ENCODE data around the gene MBNL1. TPM values are rescaled to one million over a fixed set of nuclear protein-coding genes. Genes with fewer than 3 reads are reported as not detected.

Gene MBNL1
- total RNA-seq, 1 donor from 2014 or later: 172 TPM

DNA sequence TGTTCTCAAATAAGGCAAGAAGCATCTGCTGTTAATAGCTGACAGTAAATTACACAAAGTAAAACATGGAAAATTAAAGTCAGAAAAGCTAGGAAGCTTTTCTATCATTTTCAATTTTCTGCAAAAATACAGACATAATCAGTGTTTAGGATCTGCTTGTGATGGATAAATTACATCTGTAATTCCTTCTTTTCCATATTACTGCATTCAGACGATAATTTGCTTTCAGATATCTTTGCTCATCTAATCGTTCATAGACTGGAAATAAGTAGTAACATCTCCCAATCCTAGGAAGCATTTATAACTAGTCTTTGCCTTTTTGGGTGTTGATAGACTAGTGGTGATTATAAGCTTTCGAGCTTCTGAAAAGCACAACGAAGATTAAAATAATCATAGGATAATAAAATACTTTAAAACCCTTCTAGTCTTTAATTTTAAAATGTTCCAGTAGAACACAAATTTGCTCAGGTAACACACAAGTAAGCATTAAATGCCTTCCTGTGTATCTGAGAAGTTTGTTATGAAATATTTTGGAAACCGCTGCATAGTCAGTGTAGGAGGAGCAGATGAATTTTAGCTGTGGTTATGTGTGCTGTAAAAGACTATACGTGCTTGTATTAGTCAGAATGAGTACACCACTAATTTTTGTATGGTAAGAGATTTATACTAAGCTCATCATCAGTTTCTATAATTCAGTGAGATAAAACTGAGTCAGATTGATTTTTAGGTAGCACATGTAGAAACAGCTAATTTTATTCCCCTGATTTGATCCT, 41.0 kb downstream of the MBNL1 start:
- intact Hi-C loops (cut with micrococcal nuclease): no loop called here
- ATAC-seq: peak; percentile 27

DNA sequence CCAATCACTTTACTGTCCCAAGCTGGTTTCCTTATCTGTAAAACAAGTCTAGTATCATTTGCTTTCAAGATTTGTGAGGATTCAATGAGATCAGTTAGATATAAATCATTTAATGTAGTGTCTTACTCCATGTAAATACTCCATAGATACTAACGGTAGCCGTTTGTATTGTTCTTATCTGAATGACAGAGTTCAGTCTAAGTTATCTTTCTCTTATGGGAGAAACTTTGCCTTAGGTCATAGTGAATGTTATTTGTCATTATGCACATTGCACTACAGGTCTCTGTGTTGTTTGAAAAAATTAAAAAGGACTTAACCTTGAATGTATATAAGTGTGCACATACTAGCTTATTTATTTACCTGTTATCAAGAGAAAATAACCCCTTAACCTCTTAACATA, 44.7 kb downstream of the MBNL1 start:
- intact Hi-C loops (cut with micrococcal nuclease): no loop called here
- ATAC-seq (no peak), DNase-seq (no peak)

More for the DNA sequence above, 41.0 kb downstream of the MBNL1 start:
- no peak for DNase-seq

DNA sequence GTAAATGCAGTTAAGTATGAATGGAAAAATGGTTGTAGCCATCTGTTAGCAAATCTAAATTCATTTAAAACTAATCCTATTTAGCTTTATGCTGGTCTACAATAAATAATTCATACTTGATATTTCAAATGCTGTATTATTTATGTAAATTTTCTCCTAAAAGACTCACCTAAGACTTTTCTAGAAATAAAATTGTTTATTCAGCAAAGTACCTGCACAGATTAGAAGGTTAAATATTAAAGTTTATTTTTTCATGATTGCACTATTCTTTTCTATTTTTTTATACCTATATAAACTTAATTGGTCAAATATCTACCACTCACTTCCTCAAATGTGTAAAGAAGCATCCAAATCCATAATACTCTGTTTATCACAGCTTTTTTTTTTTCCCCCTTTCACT, 45.2 kb downstream of the MBNL1 start:
- DNase-seq: no peak
- no peak for ATAC-seq
- intact Hi-C loops (cut with micrococcal nuclease): no loop called here

DNA sequence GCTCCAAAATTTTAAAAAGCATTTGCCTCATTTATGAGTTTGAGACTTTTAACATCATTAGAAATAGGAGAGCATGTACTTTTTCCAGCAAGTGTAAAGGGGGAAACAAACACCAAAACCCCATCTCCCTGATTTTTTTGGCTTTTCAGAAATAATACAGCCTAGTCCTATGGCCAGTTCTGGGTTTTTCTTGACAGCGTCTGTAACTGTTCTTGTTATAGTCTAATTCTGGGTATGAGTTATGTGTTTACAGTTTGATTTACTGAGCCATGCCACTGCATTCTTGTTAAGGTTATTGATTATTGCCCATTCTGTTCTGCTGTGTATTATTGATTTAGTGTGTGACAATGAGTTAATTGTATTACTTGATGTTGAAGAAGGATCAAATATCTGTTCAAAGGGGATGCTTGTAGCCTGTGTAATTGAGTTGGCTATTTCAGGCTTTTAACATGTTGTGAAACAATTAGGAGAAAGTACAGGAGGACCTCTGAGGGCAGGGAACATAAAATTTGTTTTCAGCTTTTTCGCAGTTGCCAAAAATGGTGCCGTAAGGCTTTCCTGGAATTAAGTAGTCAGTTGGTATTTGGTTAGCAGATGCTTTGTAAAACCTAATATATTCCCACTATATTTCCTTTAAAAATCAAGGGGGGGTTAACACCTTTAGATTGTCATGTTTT, 46.1 kb downstream of the MBNL1 start:
- ATAC-seq: peak; percentile 63
- DNase-seq: no peak
- intact Hi-C loops (cut with micrococcal nuclease): no loop called here

DNA sequence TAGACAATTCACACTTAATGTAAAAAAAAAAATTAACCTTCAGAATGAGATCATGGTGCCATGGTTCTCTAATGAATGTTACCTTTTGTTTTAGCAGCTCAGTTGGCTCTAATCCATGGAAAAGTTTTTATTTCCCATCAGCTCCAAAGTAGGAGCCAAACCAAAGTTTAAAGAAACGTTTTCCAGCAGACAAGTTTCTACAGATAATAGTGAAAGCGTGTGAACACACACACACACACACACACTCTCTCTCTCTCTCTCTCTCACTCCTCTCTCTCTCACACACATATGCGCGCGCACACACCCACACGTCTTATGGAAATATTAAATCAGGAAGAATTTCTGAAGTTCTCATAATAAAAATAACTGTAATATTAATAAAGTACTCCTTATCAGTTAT, 46.9 kb downstream of the MBNL1 start:
- intact Hi-C loops (cut with micrococcal nuclease): no loop called here
- DNase-seq (no peak), ATAC-seq (peak; percentile 41)

DNA sequence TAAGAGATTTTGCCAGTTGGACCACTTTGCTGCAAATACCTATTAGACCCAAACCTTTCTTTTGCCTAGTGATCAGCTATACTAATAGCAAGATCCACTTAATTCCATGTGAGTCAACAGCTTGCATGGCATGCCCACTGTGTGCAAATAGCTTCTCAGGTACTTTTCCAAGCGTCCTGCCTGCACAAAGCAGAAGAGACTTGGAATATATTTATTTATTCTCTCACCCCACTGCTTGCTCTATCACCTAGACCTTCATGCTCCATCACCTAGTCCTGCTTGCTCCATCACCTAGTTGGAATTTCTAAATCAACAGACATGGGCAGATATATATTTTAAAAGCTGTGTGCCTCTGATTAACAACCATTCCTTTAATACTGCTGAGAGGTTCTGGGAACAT, 47.6 kb downstream of the MBNL1 start:
- ATAC-seq (no peak), DNase-seq (no peak)
- intact Hi-C loops (cut with micrococcal nuclease): no loop called here

DNA sequence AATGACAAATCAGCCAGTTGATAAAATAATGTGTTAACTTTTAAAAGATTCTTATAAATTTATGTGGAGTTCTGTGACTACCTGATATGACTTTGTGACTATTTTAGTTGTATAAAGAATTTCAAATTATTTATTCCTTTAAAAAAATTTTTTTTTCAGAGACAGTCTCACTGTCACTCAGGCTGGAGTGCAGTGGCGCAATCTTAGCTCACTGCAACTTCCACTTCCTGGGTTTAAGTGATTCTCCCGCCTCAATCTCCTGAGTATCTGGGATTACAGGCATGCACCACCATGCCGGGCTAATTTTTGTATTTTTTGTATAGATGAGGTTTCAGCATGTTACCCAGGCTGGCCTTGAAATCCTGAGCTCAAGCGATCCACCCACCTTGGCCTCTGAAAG, 48.5 kb downstream of the MBNL1 start:
- intact Hi-C loops (cut with micrococcal nuclease): no loop called here
- ATAC-seq: no peak
- no peak for DNase-seq

DNA sequence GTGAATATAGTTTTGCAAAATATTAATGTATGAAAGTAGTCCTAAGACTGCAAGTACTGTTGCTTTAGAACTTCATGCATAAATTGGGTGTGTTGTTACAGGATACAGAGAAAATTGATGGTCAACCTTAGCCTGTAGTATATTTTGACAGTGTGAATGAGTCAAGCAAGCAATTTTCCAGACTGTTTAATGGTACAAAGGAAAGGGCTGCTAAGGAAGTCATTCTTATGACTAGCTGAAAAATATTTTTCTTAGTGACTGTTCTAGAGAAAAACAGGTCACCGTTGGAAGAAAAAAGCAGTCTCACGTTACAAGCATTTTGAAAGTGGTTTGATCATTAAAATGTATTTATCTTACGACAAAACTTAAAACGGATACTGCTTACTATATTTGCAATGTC, 49.2 kb downstream of the MBNL1 start:
- intact Hi-C loops (cut with micrococcal nuclease): no loop called here
- ATAC-seq (no peak), DNase-seq (no peak)

DNA sequence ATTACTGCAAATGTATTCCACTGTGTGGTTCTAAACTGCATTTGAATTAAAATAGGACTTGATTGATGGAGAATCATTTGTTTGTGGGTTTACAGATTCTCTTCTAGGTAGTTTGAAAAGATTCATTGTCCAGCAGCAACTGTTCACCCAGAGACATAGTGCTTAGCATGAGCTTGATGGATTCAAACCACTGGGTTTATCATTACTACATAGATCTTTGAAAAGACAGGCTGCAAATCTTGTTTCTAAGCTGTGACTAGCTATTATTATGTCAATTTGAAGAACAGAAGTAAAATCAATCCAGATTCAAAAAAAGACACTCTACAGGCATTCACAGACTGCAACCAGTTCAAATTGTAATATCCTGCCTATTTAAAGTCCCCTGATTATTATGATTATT, 49.8 kb downstream of the MBNL1 start:
- ATAC-seq: no peak
- DNase-seq: no peak
- intact Hi-C loops (cut with micrococcal nuclease): no loop called here

DNA sequence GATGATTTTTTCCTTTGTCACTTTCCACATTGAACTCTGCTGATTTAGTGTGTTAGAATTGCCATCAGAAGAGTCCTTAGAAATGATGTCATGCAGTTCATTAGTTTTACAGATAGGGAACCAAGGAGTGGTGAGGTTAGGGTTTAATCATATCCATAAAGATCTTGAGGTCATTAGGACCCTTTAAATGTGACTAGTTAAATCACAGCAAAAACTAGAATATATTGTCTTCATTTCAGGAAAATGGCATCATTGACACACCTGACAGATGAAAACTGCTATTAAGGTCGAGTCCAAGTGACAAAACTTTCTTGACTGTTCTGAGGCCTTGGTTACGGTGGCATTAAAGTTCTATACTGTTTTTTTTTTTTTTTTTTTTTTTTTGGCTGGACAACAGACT, 50.5 kb downstream of the MBNL1 start:
- intact Hi-C loops (cut with micrococcal nuclease): no loop called here
- no peak for DNase-seq
- ATAC-seq: no peak

DNA sequence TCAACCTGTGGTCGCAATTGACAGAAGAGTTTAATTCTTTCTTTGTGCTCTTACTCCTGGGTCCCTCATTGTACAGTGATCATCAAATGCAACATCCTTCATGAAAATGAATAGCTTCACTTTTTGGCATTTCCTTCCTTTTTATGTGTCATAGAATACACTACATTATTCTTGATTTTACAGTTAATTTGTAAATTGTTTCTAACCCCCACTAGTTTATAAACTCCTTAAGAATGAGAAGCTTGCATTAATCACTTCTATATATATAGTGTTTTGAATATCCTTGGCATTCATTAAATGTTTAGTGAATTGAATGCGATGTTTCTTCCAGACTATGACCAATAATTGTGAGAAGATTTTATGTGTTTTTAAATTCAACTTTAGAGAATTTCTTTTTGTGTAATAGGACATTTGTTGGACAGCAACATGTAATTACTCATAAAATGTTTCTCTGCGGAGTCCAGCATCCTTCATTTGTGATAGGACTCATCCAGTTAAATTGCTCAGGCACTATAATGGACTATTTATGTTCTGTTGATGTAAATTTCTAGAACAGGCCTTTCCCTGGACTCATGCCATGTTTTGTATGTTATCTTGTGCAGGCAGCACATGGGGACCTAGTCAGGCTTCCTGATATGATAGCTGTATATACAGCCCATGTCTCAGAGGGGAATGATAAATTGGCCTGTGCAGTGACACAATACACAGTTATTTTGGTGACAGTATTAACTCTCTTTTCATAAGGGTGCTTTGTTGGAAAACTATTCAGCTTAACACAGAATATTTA, 51.3 kb downstream of the MBNL1 start:
- intact Hi-C loops (cut with micrococcal nuclease): no loop called here
- ATAC-seq: peak; percentile 54
- DNase-seq: no peak

DNA sequence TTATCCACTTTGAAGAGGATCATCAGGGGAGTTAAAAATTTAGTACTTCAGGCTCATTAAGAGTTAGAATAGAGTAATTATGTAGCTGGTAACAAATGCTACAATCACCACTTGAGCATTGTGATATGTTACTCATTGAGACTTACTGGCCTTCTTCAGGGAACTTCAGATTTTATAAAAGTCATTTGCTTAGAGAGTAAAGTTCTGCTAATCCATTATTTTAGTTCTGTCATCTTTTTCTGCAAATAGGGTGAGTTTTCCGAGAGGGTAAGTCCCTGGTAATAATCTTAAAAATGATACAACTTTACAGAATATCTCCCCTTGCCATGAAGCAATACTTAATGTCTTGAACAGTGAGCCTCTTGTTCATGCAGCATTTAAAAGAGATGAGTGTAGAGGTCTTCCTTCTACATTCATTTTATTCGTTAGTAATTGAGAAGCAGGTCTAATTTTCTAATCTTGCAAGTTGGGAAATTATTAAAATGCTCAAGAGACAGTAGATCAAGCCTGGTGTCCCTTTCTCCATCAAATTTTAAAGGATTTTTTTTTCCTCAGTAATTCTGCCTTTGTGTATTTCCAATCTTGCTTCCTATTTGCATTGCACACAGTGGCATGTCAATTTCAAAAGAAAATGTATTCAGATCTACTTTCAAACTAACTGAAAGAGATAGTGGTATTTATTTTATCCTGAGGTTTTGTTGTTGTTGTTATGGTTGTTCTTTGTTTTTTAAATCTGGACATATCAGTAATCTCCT, 52.6 kb downstream of the MBNL1 start:
- no peak for ATAC-seq
- DNase-seq: no peak
- intact Hi-C loops (cut with micrococcal nuclease): no loop called here

DNA sequence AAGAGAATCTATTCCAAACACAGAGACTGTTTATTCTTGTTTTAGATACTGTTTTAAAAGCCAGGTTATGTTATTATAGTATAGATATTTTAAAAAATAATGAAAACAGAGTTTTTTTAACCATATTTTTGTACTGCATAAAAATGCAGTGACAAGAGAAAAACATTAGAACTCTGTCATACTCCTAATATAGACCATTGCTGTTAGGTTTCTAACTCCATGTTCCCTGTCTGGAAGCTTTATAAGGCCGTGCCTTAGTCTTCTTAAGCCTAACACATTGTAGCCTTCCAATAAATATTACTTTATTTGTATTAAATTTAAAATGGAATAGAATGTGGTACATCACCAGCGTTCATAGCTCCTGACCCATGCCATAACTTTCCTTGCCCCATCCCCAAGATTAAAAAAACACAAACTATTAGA, 53.2 kb downstream of the MBNL1 start:
- ATAC-seq (peak; percentile 44), DNase-seq (no peak)
- intact Hi-C loops (cut with micrococcal nuclease): no loop called here

DNA sequence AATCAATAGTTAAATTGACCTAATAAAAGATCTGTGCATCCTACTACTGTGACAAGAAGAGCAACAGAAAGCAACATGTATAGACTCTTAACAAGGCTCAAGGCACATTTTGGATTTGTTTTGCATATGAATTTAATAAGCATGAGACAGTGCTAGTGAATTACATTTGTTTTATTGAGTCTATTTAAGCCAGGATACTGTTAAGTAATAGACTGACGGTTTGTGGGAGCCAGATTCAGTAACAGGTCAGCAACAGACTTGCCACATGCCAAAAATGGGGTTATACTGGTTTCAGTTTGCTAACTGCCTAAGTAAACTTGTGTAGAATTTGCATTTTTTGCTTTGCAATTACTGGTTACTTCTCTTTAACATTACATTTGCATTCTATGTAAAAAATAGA, 54.0 kb downstream of the MBNL1 start:
- ATAC-seq (peak; percentile 35), DNase-seq (no peak)
- intact Hi-C loops (cut with micrococcal nuclease): no loop called here

DNA sequence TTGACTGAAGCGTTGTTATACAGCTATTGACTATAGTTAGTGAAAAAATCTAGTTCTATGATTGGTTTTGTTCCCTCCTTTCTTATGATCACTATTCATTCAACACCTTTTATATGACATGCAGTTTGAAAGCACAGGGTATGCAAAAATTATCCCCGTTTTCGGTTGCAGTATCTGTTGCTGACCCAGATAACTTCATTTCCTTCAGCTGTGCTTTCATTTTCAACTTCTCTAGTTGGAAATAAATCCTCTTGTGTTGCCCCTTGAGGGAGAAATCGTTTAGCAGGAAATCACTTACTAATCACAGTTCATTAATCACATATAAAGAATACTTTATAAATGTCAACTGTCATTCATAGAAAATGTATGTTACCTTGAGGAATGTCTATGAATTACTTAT, 55.1 kb downstream of the MBNL1 start:
- intact Hi-C loops (cut with micrococcal nuclease): no loop called here
- no peak for DNase-seq
- ATAC-seq: peak; percentile 9

DNA sequence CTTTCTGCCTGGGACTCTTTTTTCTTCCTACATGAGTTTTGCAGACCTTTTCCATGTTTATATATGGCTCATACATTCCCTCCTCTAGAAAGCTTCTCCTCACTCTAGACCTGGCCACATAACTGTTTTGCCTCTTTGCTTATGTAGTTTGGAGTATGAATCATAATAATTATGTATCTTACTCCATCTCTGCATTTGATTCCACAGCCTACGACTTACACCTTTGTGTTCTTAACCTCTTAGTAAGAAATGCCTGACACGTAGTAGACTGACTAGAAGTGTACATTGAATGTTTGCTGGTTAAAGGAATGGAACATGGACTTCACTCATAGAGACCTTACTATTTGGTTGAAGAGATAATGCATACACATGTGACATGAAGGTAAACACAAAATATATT, 56.4 kb downstream of the MBNL1 start:
- ATAC-seq: no peak
- intact Hi-C loops (cut with micrococcal nuclease): no loop called here
- DNase-seq: no peak

DNA sequence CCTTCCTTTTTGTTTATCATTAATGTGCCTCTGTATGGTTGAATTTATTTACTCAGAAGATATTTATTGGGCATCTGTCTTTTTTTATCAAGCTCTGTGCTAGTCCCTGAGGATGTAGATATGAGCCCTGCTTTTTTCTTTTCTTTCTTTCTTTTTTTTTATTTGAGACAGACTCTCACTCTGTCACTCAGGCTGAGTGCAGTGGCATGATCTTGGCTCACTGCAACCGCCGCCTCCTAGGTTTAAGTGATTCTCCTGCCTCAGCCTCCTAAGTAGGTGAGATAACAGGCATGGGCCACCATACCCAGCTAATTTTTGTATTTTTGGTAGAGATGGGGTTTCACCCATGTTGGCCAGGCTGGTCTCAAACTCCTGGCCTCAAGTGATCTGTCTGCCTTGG, 58.5 kb downstream of the MBNL1 start:
- DNase-seq (no peak), ATAC-seq (no peak)
- intact Hi-C loops (cut with micrococcal nuclease): no loop called here

DNA sequence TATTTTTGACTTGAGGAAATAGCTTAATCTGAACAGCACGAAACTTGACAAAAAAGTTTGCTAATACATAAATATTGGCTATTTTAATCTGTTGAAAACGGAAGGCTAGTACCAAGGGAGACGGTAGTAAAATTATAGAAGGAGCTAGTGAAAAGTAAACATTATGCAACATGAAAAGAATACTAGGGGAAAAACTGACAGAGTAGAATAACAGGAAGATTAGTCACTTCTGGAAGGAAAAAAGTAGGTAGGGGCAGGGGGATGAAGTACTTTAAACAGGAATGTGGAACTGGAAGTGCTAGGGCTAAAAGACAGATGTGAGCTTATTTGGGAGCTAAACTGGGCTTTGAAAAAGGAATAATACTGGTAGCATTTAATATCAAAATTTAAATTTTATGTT, 60.1 kb downstream of the MBNL1 start:
- no peak for DNase-seq
- peak; percentile 67 for ATAC-seq
- intact Hi-C loops (cut with micrococcal nuclease): no loop called here

DNA sequence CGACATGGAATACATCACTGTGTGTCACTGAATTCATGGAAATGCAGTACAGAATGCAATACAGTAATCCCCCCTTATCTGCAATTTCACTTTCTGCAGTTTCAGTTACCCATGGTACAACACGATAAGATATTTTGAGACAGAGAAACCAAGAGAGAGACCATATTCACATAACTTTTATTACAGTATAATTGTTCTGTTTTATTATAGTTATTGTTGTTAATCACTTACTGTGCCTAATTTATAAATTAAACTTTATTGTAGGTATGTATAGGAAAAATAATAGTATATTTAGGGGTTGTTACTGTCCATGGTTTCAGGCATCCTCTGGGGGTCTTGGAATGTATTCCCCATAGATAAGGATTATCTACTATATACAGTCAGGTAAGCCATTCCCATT, 61.8 kb downstream of the MBNL1 start:
- intact Hi-C loops (cut with micrococcal nuclease): no loop called here
- DNase-seq (no peak), ATAC-seq (no peak)
